SK-N-MC (cell line): ENCODE measurements around the gene CFAP57.

Experiments
- EZH2 ChIP-seq: fragments of 200-600 bp; sonication (generic); IDR thresholded peaks from one replicate; pipeline ENCODE4 v1.6.1; 2017; ENCODE audit warnings: antibody characterized with exemption
- FOXP2 ChIP-seq: optimal IDR thresholded peaks from 2 replicates; pipeline ENCODE3; 2011; ENCODE audit warnings: mild to moderate bottlenecking, moderate library complexity; ENCODE audit not compliant: insufficient read depth; ENCODE audit errors: extremely low read length, control extremely low read depth

DNA sequence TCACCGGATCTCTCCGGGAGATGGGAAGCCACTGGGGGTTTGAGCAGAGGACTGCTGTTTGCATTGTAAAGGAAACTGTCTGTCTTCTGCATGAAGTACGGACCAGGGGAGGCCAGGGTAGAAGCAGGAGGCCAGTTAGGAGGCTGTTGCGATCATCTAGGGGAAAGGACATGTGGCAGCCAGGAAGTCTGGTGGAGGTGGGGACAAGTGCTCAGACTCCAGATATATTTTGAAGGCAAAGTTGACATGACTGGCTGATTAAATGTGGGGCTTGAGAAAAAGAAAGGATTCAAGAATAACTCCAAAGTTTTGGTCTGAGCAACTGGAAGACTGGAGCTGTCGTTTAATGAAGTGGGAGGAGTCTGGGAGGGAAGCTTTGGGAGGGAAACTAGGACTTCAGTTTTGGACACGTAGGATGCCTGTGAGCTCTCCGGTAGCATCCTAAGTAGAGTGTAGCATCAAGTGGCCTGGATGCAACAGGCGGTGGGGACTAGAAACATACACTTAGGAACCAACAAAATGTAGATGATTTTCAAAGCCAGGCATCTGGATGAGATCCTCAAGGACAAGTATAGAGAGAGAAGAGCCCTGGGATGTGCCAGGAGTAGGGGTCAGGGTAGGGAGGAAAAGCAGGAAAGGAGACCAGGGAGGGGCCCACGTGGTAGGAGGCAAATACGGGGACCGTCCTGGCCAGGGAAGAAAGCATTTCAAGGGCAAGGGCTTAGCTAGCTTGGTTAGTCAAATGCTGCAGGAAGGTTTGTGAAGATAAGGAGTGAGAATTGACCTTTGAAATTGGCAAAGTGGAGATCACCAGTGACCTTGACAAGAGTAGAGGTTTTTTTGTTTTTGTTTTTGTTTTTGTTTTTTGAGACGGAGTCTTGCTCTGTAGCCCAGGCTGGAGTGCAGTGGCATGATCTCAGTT, 116.9 kb downstream of the CFAP57 start:
- TF ChIP-seq EZH2 (no peak), FOXP2 (no peak)
